HG03520 (cell line): ENCODE data around the gene NELFE.
A peak's percentile ranks its signal among the peaks of the same experiment; 100 is the strongest.
"Not testable (repeated sequence)": the region's sequence is repeated elsewhere in the genome, so short reads cannot be mapped to it uniquely, and the experiment has no call there.

ENCODE experiments used
- ATAC-seq: cut with Tn5 transposase; IDR thresholded peaks from one replicate; pipeline ENCODE4 v1.9.1; 2021; ENCODE audit warnings: mild to moderate bottlenecking, moderate library complexity; ENCODE audit not compliant: unreplicated experiment

Gene NELFE, protein sequence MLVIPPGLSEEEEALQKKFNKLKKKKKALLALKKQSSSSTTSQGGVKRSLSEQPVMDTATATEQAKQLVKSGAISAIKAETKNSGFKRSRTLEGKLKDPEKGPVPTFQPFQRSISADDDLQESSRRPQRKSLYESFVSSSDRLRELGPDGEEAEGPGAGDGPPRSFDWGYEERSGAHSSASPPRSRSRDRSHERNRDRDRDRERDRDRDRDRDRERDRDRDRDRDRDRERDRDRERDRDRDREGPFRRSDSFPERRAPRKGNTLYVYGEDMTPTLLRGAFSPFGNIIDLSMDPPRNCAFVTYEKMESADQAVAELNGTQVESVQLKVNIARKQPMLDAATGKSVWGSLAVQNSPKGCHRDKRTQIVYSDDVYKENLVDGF

DNA sequence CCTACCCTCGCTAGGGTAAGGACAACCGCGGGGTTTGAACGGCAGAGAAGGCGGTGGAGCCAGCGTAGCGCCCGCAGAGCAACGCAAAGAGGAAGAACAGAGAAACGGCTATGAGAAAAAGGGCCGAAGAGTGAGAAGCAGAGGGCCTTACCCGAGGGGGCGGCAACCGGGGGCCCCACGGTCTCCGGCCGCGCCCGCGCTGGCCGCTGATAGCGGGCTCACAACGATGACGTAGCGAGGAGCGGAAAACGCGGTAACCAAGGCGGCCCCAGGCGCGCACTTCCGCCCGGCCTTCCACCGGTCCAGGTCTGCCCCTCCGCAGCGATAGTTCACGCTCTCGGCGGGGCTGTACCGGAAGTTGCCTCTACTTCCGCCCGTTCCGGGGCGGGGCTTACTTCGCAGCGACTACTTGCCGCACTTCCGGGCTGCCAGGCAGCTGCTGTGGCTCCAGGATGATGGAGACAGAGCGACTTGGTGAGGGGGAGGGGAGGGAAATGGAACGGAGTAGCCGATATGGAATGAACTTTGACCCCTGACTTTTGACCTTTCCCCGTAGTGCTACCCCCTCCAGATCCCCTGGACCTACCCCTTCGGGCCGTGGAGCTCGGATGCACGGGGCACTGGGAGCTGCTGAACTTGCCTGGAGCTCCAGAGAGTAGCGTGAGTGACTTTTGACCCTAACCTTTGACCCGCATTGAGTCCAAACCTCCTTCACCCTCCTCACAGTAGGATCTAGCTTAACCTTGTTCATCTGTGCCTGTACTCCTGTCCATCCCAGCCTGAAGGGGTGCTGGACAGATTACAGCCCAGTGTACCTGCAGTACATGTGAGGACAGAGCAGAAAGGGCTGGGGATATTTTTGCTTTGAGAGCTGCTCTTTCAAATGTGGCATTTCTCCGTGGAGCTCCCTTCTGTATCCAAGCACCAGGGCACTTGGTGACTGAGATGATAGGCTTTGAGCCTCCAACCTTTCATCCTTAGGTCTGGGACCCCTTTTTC, at the start of gene NELFE, which contains the start of gene SKIC2:
Gene NELFE (minus strand): TSS at position 231 of the 999 bp plus-strand sequence. CDS start 525 bp downstream, outside the sequence.
Gene SKIC2 (plus strand): TSS at position 435 of the 999 bp plus-strand sequence. CDS start 18 bp downstream, at position 453.
- ATAC-seq = peak; percentile 92

DNA sequence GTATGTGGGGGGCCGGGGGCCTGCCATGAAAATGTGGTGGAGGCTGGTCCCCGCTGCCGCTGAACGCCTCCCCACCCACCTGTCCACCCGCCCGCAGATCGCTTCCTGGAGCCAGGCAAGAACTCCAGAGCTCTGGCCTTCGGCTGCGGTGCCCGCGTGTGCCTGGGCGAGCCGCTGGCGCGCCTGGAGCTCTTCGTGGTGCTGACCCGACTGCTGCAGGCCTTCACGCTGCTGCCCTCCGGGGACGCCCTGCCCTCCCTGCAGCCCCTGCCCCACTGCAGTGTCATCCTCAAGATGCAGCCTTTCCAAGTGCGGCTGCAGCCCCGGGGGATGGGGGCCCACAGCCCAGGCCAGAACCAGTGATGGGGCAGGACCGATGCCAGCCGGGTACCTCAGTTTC, 49.3 kb upstream of the NELFE start:
- not testable (repeated sequence) for ATAC-seq

DNA sequence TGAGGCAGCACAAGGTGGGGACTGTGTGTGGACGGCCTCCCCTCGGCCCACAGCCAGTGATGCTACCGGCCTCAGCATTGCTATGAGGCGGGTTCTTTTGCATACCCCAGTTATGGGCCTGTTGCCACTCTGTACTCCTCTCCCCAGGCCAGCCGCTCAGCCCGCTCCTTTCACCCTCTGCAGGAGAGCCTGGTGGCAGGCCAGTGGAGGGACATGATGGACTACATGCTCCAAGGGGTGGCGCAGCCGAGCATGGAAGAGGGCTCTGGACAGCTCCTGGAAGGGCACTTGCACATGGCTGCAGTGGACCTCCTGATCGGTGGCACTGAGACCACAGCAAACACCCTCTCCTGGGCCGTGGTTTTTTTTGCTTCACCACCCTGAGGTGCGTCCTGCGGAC, 48.3 kb upstream of the NELFE start:
- ATAC-seq = not testable (repeated sequence)

DNA sequence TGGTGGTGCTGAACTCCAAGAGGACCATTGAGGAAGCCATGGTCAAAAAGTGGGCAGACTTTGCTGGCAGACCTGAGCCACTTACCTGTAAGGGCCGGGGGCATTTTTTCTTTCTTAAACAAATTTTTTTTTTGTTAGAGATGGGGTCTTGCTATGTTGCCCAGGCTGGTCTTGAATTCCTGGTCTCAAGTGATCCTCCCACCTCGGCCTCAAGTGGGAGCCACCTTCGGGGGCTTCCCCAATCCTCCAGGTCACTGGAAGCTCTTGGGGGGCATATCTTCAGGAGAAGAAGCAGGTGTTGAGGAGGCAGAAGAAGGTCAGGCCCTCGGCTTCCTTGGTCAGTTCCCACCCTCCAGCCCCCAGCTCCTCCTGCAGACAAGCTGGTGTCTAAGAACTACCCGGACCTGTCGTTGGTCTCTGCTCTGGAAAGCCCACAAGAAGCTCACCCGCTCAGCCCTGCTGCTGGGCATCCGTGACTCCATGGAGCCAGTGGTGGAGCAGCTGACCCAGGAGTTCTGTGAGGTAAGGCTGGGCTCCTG, 47.3 kb upstream of the NELFE start:
- ATAC-seq = not testable (repeated sequence)

DNA sequence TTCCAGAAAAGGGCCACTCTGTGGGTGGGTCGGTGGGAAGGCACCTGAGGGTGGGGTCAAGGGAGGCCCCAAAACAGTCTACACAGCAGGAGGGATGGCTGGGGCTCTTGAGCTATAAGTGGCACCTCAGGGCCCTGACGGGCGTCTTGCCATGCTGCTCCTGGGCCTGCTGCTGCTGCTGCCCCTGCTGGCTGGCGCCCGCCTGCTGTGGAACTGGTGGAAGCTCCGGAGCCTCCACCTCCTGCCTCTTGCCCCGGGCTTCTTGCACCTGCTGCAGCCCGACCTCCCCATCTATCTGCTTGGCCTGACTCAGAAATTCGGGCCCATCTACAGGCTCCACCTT, 46.7 kb upstream of the NELFE start:
- not testable (repeated sequence) for ATAC-seq

DNA sequence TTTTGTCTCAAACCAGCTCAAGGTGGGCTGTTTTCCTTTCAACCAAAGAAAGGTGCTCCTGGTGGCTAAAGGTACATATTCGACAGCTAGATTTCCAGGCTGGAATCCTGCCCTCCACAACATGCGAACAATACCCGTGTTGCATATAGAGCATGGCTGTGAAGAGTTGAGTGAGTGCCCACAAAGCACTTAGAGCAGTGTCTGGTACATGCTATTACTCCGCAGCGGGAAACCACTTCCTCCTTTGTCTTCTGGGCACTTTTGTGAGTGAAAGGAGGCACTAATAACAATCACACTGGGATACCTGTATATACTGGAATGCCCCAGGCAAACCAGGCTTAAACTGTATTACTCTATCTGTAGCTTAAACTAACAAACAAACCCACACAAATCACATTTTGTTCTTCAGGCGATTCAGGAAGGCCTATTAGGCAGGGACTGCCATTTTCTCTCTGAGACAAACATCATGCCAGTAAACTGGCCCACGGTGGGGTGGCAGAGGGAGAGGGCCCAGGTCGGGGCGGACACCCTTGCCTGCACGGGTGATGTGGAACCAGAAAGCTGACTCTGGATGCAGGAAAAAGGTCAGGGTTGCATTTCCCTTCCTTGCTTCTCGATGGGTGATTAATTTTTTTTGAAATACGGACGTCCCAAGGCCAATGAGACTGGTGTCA, 46.2 kb upstream of the NELFE start:
- not testable (repeated sequence) for ATAC-seq

DNA sequence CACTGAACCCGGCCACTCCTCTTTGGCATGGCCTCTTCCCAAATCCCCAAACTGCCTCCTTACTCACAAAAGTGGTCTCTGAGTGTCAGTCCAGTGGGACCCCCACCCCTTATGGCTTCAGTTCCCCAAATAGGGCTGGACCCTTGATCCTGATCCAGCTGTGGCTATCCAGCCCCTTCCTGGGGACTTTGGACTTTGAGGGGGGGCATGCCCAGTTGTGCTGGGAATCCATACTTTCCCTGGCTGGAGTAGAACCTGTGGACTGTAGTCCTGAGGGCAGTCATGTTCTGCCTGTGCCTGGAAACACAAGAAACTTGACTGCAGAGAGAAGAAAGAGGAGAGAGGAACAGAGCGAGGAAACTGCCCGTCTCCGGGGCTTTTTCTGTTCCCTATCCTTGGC, 45.6 kb upstream of the NELFE start:
- ATAC-seq = not testable (repeated sequence)

DNA sequence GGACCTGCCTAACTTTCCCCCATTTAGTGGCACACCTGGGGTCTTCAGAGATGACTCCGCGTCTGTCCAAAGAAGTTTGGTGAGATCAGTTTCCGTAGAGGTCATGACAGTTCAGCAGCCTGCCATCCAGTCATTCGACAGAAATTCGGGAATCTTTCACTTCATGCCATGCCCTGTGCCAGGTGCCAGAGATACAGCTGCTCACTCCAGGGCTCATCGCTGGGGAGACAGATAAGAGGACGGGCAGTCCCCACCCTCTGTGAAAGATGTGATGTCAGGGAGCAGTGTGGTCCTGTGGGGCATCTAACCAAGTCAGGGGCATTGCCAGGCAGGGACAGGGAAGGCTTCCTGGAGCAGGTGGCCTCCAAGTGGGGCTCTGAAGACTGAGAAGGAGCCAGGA, 44.5 kb upstream of the NELFE start:
- ATAC-seq = not testable (repeated sequence)

DNA sequence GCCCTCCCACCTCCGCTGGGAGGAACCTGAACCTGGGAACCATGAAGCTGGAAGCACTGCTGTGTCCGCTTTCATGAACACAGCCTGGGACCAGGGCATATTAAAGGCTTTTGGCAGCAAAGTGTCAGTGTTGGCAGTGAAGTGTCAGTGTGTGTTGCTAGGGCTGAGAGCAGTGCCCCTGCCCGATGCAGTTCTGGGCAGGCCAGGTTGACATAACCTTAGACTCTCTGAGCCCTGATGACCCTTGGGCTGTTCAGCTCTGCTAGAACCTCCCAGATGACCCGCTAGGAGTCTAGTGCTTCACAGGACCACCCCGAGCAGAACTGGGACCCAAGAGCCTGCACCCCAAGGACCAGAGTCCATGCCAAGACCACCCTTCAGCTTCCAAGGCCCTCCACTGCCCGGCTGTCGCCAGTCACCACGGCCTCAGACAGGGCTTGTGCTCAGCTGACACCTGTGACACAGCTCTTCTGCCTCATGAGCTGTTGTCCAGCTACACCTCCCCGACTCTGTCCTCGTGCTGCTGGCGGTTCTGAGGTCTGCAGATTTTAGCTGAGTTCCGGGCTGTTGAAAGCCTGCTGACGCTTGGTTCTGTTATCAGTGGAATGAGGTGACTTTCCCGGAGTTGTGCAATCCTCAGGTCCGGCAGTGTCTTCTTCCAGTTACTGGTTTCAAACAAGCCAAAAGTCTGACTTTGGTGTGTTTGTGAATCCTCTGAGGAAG, 43.9 kb upstream of the NELFE start:
- not testable (repeated sequence) for ATAC-seq

DNA sequence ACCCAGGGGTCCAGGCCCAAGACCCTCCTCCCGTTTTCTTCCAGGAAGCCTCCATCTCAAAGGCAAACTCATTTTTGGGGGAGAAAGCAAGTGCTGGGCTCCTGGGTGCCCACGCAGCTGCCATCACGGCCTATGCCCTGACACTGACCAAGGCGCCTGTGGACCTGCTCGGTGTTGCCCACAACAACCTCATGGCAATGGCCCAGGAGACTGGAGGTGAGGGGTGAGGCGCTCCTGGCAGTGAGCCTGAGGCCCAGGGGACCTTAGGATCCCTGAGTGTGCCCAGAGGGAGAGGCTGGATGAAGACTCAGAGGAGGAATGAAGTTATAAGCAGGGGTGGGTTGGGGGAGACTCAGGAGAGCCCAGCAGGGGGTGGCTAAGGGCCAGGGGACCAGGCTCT, 37.6 kb upstream of the NELFE start:
- ATAC-seq = not testable (repeated sequence)

DNA sequence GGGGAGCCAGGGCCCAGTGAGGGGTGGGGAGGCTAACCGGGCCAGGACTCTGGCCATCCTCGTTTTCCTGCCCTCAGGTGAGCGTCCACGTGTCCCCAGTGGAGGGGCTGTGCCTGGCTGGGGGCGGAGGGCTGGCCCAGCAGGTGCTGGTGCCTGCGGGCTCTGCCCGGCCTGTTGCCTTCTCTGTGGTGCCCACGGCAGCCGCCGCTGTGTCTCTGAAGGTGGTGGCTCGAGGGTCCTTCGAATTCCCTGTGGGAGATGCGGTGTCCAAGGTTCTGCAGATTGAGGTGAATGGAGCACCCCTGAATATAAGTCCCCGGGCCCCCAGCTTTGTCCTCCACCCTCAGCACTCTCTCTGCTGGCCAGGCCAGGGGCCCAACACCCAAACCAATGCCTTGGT, 35.6 kb upstream of the NELFE start:
- ATAC-seq = not testable (repeated sequence)

DNA sequence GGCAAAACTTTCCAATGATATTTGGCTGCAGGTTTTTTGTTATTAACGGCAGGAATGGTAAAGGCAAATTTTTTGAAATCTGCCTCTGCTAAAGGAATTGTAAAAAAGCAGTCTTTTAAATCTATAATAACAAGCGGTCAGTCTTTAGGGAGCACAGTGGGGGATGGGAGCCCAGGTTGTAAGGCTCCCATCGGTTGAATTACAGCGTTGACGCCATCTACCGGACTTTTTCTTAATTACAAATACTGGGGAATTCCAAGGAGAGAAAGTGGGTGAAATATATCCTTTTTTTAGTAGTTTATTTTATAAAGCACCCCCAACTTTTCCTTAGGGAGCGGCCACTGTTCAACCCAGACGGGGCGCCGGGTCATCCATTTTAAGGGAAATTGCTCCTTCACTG, 30.6 kb upstream of the NELFE start:
- not testable (repeated sequence) for ATAC-seq

DNA sequence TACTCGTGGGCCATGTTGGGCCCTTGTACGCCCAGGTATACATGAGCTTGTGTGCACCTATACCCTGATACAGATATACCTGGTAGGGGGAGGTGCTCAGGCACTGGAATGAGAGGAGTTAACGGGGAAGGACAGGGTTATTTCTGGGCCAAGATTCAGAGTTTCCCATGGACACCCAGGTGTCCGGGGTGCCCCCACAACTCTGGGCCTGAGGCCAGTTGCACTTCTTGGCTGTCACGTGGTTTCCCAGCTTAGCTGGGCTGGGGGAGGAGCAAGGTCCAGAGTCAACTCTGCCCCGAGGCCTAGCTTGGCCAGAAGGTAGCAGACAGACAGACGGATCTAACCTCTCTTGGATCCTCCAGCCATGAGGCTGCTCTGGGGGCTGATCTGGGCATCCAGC, 23.0 kb upstream of the NELFE start, which contains the start of gene C4A:
Gene C4A (plus strand): TSS at position 314 of the 400 bp plus-strand sequence. CDS start 51 bp downstream, at position 365.
- not testable (repeated sequence) for ATAC-seq

DNA sequence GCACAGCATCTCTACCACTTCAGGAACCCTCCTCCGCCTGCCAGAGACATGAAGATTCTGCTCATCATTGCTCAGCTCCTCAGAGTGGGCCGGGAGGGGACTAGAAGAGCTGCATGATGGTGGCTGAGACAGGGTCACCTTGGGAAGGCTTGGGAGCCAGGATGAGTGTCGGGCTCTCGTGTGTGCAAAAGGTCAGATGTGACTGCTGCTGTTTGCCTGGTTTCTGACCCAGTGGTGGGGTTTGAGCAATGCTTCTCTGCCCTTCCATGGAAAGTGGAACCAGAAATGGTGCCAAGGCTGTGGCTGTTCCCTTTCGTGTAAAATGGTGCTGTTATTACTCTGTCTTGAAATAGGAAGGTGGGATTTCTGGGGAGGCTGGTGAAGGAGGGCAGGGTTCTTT, 22.2 kb upstream of the NELFE start:
- not testable (repeated sequence) for ATAC-seq

DNA sequence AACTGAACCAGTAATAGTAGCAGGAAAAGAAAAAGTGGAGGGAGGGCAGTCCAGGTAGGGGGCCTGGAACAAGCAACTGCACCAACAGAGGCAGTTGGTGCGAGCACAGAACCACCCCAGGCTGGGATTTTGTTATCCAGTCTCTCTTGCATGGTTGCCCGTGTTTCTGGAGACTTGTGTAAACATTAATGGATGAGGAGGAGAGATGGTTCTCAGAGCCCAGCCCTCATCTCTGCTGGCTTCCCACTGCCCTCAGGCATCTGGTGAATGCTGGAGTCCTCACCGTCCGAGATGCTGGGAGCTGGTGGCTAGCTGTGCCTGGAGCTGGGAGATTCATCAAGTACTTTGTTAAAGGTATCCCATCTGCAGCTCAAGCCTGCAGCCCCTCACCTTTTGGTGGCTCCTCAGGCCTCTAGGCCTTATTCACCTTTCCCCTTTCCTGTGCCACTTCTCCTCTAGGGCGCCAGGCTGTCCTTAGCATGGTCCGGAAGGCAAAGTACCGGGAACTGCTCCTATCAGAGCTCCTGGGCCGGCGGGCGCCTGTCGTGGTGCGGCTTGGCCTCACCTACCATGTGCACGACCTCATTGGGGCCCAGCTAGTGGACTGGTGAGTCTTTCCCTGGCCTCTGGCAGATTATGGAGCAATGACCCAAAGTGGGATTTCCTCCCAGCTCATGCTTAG, 21.6 kb upstream of the NELFE start:
- not testable (repeated sequence) for ATAC-seq

DNA sequence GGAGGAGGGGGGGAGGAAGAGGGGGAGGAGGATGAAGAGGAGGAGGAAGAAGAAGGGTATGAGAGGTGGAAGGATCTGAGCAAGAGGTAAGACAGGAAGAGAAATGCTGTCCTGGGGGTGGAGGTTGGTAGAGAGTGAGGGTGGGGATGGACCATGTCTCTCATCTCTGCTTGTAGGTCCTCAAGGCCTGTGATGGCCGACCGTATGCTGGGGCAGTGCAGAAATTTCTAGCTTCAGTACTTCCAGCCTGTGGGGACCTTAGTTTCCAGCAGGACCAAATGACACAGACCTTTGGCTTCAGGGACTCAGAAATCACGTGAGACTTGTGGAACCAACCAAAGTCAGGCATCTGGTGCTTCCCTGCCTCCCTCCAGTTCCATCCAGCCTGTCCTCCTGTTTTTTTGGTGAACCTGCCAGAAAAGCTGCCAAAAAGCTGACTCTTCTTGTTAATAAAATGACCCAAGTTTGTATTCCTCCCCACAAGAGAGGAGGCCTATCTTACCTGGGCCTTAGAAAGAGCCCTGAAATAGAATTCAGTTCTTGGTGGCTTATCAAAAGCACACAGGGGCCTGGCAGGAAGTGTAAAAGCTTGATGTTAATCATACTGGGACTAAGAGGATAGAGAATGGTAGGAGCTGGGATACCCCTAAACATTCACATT, 20.6 kb upstream of the NELFE start:
- no peak for ATAC-seq

DNA sequence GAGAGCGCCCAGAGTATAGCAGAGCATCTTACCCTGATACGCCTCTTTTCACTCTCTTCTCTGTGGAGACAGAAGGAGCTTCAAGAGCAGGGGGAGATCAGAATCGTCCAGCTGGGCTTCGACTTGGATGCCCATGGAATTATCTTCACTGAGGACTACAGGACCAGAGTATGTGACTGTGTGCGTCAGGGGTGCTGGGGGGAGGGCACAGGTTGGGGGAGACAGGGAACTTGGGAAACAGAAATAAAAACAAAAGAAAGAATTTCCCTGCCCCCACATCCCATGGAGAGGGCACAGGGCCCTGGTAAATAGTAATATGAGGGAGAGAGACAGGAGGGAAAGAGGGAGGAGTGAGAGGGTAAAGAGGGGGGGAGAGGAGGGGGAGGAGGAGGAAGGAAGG, 20.1 kb upstream of the NELFE start:
- ATAC-seq = no peak

DNA sequence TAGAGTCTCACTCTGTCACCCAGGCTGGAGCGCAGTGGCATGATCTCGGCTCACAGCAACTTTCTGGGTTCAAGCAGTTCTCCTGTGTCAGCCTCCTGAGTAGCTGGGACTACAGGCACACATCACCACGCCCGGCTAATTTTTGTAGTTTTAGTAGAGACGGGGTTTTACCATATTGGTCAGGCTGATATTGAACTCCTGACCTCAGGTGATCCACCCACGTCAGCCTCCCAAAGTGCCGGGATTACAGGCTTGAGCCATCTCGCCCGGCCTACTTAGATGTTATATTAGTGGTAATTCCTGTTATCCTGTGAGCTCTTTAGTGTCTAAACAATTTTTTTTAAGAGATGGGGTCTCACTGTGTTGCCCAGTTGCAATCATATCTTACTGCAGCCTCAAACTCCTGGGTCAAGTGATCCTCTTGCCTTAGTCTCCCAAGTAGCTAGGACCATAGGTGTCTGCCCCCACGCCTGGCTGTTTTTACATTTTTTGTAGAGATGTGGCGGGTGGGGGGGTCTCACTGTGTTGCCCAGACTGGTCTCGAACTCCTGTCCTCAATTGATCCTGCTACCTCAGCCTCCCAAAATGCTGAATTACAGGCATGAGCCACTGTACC, 19.2 kb upstream of the NELFE start:
- no peak for ATAC-seq
